22Rv1 (cell line): ENCODE measurements around the gene SGCD.

Experiments used
- CTCF ChIP-seq: fragments of 450-650 bp; IDR thresholded peaks from 2 replicates; pipeline ENCODE4 v1.5.1; 2017; ENCODE audit warnings: mild to moderate bottlenecking
- ZFX ChIP-seq: fragments of 450-650 bp; IDR thresholded peaks from 2 replicates; pipeline ENCODE4 v1.6.1; 2017; ENCODE audit warnings: antibody characterized with exemption, borderline replicate concordance

- TF ChIP-seq CTCF (no peak), ZFX (no peak)
Measured at GRCh38 chr5:156405988-156406387, 79.0 kb downstream of the SGCD start.
